GM12864 (cell line): ENCODE measurements around the gene PTPRD.
A peak's percentile ranks its signal among the peaks of the same experiment; 100 is the strongest.

Source experiments
- DNase-seq: peaks from one replicate; pipeline ENCODE4 v3.0.0-alpha.2; 2011; ENCODE audit warnings: low read depth
- H3K4me3 ChIP-seq: 2 replicates; pipeline ENCODE4 v1.5.1; 2011; ENCODE audit warnings: mild to moderate bottlenecking, low read depth, low read length, control low read depth
- CTCF ChIP-seq: IDR thresholded peaks from 2 replicates; pipeline ENCODE4 v1.5.1; 2011; ENCODE audit warnings: low read depth, mild to moderate bottlenecking, moderate library complexity, low read length, control low read depth, inconsistent platforms; ENCODE audit errors: missing control alignments

The PTPRD gene

GRCh38 chr9:9791611-9792010, 821.2 kb downstream of the PTPRD start:
- H3K4me3 ChIP-seq, result no peak overlapping the region
- DNase-seq, result no peak
- TF ChIP-seq CTCF, result no peak

- peak; percentile 65 for TF ChIP-seq CTCF
- H3K4me3 ChIP-seq, result no peak overlapping the region
- peak; percentile 4 for DNase-seq
Measured at GRCh38 chr9:9790216-9790872, 822.5 kb downstream of the PTPRD start.

- no peak for DNase-seq
- no peak for TF ChIP-seq CTCF
Measured at GRCh38 chr9:9783711-9784110, 829.1 kb downstream of the PTPRD start.

GRCh38 chr9:9783211-9783610, 829.6 kb downstream of the PTPRD start:
- H3K4me3 ChIP-seq, result no peak overlapping the region
- no peak for DNase-seq
- TF ChIP-seq CTCF, result no peak

More at GRCh38 chr9:9783711-9784110, 829.1 kb downstream of the PTPRD start:
- no peak overlapping the region for H3K4me3 ChIP-seq

GRCh38 chr9:9778293-9778692, 834.5 kb downstream of the PTPRD start:
- TF ChIP-seq CTCF, result no peak
- H3K4me3 ChIP-seq, result no peak overlapping the region
- DNase-seq, result no peak

- DNase-seq, result no peak
- no peak overlapping the region for H3K4me3 ChIP-seq
- no peak for TF ChIP-seq CTCF
Measured at GRCh38 chr9:9774471-9774870, 838.3 kb downstream of the PTPRD start.

GRCh38 chr9:9771314-9771713, 841.5 kb downstream of the PTPRD start:
- TF ChIP-seq CTCF, result no peak
- no peak for DNase-seq
- no peak overlapping the region for H3K4me3 ChIP-seq
